IPS DF 4.7 (cell line): ENCODE results near the gene TBC1D9.

ENCODE experiments used
- DNase-seq: peaks from one replicate; pipeline ENCODE4 v3.0.0-alpha.2; 2013; ENCODE audit warnings: low spot score; ENCODE audit errors: extremely low read depth

The TBC1D9 gene

GRCh38 chr4:140622333-140622958 is 133.7 kb downstream of the TBC1D9 start:
- DNase-seq = no peak

- DNase-seq = no peak
Observed at GRCh38 chr4:140621161-140621560, 135.0 kb downstream of the TBC1D9 start.

- DNase-seq = no peak
Observed at GRCh38 chr4:140617499-140618248, 138.5 kb downstream of the TBC1D9 start.

GRCh38 chr4:140615451-140615850 is 140.7 kb downstream of the TBC1D9 start:
- DNase-seq = no peak

- DNase-seq = no peak
Observed at GRCh38 chr4:140612357-140612756, 143.8 kb downstream of the TBC1D9 start.

- no peak for DNase-seq
Observed at GRCh38 chr4:140611854-140612253, 144.3 kb downstream of the TBC1D9 start.

- DNase-seq = no peak
Observed at GRCh38 chr4:140609548-140610425, 146.4 kb downstream of the TBC1D9 start.

- DNase-seq = no peak
Observed at GRCh38 chr4:140607852-140608251, 148.3 kb downstream of the TBC1D9 start.

- no peak for DNase-seq
Observed at GRCh38 chr4:140604544-140604943, 151.6 kb downstream of the TBC1D9 start.

GRCh38 chr4:140603286-140603685 is 152.9 kb downstream of the TBC1D9 start:
- DNase-seq = no peak

- DNase-seq = no peak
Observed at GRCh38 chr4:140602714-140603113, 153.5 kb downstream of the TBC1D9 start.

GRCh38 chr4:140600408-140600807 is 155.8 kb downstream of the TBC1D9 start:
- no peak for DNase-seq

- peak; percentile 36 for DNase-seq
Observed at GRCh38 chr4:140595065-140595464, 161.1 kb downstream of the TBC1D9 start.

- DNase-seq = no peak
Observed at GRCh38 chr4:140584439-140584838, 171.7 kb downstream of the TBC1D9 start.

GRCh38 chr4:140581078-140581477 is 175.1 kb downstream of the TBC1D9 start:
- no peak for DNase-seq

GRCh38 chr4:140579278-140579677 is 176.9 kb downstream of the TBC1D9 start:
- DNase-seq = no peak

GRCh38 chr4:140575489-140575888 is 180.7 kb downstream of the TBC1D9 start:
- no peak for DNase-seq

GRCh38 chr4:140571620-140572019 is 184.6 kb downstream of the TBC1D9 start:
- DNase-seq = no peak
